Measurements from ENCODE around the gene ANKRD31. TPM values are rescaled to one million over a fixed set of nuclear protein-coding genes. Genes with fewer than 3 reads are reported as not detected.

Gene ANKRD31
- total RNA-seq, 1 experiment from 2014 or later = 0.30 TPM

GRCh38 chr5:75281716-75282465, 45.2 kb upstream of the ANKRD31 start (continued):
- TF ChIP-seq ATF3 (IDR thresholded peaks at IDR 0.05) (no peak), ZNF274 (IDR thresholded peaks at IDR 0.05; ENCODE audit: low read depth, low read length) (no peak), EGR1 (IDR thresholded peaks at IDR 0.05; ENCODE audit: low read depth) (no peak)

DNA sequence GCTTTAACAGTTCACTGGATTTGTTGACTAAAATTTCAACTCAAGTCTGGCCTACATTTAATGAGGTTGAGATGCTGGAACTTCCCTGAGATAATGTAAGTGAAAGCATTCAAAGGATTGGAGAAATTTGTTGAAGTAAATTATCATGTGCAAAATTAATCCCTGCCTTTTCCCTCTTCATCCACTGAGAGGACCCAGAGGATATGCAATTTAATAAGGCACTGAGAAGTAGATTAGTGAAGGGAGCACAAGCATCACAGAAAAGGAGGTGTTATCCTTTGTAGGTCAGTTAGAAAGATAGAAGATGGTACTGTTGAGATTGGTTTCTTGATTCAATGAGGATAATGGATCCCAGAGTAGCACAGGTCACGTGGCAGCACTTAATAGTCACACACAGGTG, 42.6 kb upstream of the ANKRD31 start:
- no peaks in the 10 kb centered on the region for H3K79me2 ChIP-seq (ENCODE audit: insufficient read depth, low read length)
- POLR2A ChIA-PET = no interaction called here
- H3K9ac ChIP-seq (ENCODE audit: low read length) = no peak overlapping the region
- DNase-seq (ENCODE audit: low read depth, low spot score) (no peak), ATAC-seq (no peak)
- RAD21 ChIA-PET (ENCODE audit: low non-redundant PET in 1 of 2, low total read pairs in 2 of 2, uncharacterized antibody in 2 of 2, unreplicated experiment in 2 of 2) = interaction anchor here in 1 of 2 experiments (1.5 kb wide), 1 partner anchor 58 kb away, joined by 3 read pairs; the partner anchor contains the start of gene HMGCR
- H3K27ac ChIP-seq (ENCODE audit: low read depth, low read length) = no peak overlapping the region
- CTCF ChIA-PET = no interaction called here
- no peaks in the 10 kb centered on the region for H3K9me2 ChIP-seq (ENCODE audit: insufficient read depth)
- TF ChIP-seq TCF7L2 (IDR thresholded peaks at IDR 0.05; ENCODE audit: borderline replicate concordance, extremely low read depth, insufficient read depth, insufficient read length) = no peak
- TF ChIP-seq, protein P1, sequence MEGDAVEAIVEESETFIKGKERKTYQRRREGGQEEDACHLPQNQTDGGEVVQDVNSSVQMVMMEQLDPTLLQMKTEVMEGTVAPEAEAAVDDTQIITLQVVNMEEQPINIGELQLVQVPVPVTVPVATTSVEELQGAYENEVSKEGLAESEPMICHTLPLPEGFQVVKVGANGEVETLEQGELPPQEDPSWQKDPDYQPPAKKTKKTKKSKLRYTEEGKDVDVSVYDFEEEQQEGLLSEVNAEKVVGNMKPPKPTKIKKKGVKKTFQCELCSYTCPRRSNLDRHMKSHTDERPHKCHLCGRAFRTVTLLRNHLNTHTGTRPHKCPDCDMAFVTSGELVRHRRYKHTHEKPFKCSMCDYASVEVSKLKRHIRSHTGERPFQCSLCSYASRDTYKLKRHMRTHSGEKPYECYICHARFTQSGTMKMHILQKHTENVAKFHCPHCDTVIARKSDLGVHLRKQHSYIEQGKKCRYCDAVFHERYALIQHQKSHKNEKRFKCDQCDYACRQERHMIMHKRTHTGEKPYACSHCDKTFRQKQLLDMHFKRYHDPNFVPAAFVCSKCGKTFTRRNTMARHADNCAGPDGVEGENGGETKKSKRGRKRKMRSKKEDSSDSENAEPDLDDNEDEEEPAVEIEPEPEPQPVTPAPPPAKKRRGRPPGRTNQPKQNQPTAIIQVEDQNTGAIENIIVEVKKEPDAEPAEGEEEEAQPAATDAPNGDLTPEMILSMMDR (IDR thresholded peaks at IDR 0.05 in 2 of 3, conservative IDR thresholded peaks at IDR 0.05 in 1 of 3; ENCODE audit: borderline replicate concordance in 1 of 3, insufficient read depth in 1 of 3, low read depth in 2 of 3, low read length in 2 of 3) = peak in 1 of 3 experiments; percentile 26; a peak in 1 of 6 replicates
- no peak for TF ChIP-seq EZH2 (IDR thresholded peaks at IDR 0.05)
- no peak for TF ChIP-seq ZFX (IDR thresholded peaks at IDR 0.05)
- TF ChIP-seq RAD21 (IDR thresholded peaks at IDR 0.05; ENCODE audit: low read depth) = peak; percentile 69
- BruUV-seq (replicated peaks) = no TSS peak
- no peaks in the 10 kb centered on the region for H4K20me1 ChIP-seq (ENCODE audit: insufficient read depth)
- intact Hi-C loops (cut with micrococcal nuclease) = loop anchor here (5.0 kb wide), 2 partner anchors 58 to 403 kb away; partner anchors contain the start of gene HMGCR
- no peak overlapping the region for H3K4me2 ChIP-seq (ENCODE audit: low read length)
- no peak overlapping the region for H2AFZ ChIP-seq (ENCODE audit: low read depth, low read length, poor library complexity, severe bottlenecking)
- no peaks in the 10 kb centered on the region for H3K36me3 ChIP-seq (ENCODE audit: control insufficient read depth in 1 of 2, insufficient read depth in 2 of 2, low read length in 2 of 2)
- H3K4me3 ChIP-seq (replicated peaks in 1 of 2; ENCODE audit: low read depth in 1 of 2, low read length in 2 of 2) = no peak overlapping the region
- peaks cover 5 to 42% of the 10 kb centered on the region in 2 experiments; a peak in 3 of 4 replicates for H3K4me1 ChIP-seq (ENCODE audit: control insufficient read depth in 1 of 2, insufficient read depth in 2 of 2, low read length in 2 of 2)
- H3K9me3 ChIP-seq (ENCODE audit: control insufficient read depth in 1 of 2, insufficient read depth in 1 of 2, low read depth in 1 of 2, low read length in 2 of 2) = no peaks in the 10 kb centered on the region
- no peaks in the 10 kb centered on the region for H3K27me3 ChIP-seq (ENCODE audit: insufficient read depth, low read length)

Measured in HCT116 (cell line).